GM18499 (cell line): ENCODE results near the gene BCCIP.

ENCODE experiments used
- ATAC-seq: cut with Tn5 transposase; IDR thresholded peaks from one replicate; pipeline ENCODE4 v1.9.1; 2021; ENCODE audit warnings: moderate number of reproducible peaks; ENCODE audit not compliant: insufficient read depth, unreplicated experiment

Gene BCCIP

DNA sequence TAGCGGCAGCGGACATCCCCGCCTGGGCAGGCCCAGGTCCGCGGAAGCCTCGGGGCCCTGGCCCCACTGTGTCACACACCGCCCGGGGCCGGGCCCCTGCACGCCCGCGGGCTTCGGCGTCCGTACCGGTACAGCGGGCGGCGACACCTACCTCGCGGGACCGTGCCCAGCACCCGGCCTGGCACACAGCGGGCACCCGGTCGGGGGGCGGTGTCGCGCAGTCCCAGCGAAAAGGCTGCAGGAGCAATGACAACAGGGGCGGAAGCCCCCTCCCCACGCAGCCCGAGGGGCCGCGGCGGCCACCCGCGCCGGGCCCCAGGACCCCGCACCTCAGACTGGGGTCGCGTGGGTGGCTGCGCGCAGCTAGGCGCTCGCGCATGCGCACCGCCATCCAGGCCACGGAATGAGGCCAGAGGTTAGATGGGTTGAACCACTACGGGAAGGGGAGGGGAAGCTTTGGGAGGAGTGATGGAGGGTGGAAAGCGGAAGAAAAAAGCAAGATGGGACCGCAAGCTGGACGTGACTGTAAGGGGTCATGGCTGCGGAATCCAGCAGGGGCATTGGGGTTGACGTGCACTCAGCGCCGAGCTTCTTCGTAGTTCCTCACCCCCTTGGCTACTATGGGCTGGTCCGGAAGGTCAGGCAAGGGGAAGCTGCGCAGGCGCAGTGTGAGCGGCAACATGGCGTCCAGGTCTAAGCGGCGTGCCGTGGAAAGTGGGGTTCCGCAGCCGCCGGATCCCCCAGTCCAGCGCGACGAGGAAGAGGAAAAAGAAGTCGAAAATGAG, at the start of gene BCCIP, which contains the start of gene UROS:
TSS of gene BCCIP (plus strand) at position 669 of the 785 bp plus-strand sequence. CDS start at position 681, 12 bp downstream.
TSS of gene UROS (minus strand) at position 381 of the 785 bp plus-strand sequence. CDS start 6,759 bp downstream, outside the sequence.
- ATAC-seq, result peak; percentile 44

DNA sequence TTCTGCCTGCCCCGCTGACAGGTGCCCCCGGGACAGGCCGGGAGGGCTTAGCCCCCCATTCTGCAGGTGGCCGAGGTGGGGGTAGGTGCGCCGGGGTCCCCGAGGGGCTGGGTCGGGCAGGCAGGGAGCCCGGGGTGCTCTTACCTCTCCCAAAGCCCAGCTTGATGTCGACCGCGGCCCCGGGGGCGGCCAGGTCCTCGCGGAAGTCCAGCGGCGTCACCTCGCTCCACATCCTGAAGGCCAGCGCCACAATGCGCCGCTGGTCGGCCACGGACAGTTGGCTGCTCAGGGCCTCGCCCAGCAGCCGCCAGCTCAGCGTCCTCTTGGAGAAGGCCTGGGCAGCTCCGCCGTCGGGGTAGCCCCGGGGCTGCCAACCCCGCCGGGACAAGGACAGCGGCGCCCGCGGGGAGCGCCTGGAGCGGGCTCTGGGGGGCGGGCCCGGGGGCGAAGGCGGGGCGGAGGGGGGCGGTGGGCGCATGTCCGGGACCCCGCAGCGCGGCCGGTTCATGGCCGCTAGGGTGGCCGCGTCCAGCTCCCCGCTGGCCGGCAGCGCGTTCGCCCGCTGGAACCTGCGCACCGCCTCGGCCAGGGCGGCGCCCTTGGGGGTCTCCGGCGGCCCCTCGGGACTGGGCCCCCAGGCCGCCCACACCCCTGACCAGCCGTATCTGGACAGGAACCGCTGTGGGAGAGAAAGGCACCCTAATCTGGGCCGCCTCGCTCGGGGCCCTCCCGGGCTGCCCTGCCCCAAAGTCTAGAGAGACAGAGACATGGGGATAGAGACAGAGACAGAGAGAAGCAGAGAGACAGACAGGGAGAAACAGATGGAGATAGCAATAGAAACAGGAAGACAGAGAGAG, 49.4 kb upstream of the BCCIP start:
- no peak for ATAC-seq

- no peak for ATAC-seq
Observed at GRCh38 chr10:125774581-125775191, 48.7 kb upstream of the BCCIP start.

DNA sequence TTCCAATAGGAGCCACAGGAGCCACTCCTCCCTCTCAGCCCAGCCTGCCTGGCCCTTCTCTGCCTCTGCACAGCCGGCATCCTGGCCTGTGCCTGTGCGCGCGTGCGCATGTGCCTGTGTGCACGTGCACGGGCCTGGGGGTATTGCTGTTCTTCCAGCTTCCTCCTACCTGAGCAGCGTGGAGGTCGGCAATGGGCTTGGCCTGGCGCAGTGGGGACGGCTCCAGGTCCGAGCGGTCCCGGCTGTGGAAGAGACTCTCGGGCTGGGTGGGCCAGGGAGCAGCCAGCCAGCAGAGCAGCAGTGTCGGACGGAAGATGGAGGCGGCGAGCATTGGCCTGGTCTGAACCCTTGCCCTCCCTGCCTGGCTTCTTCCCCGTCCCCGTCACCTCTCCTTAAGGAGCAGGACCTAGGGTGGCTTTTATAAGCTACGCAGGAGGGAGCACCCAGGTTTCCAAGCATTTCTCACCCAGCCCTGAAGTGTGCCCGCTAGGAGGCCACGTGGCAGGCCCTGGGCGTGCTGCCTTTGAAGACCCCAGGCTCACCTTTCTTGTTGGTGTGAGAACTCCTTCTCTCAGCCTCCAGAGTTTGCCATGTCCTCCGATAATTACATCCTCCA, 47.7 kb upstream of the BCCIP start, which contains the start of gene MMP21:
TSS of gene MMP21 (minus strand) at position 331 of the 616 bp plus-strand sequence. CDS start at position 331, 0 bp downstream.
- ATAC-seq, result no peak

GRCh38 chr10:125777806-125778205, 45.5 kb upstream of the BCCIP start:
- ATAC-seq, result no peak

GRCh38 chr10:125778556-125778955, 44.8 kb upstream of the BCCIP start:
- ATAC-seq, result no peak

DNA sequence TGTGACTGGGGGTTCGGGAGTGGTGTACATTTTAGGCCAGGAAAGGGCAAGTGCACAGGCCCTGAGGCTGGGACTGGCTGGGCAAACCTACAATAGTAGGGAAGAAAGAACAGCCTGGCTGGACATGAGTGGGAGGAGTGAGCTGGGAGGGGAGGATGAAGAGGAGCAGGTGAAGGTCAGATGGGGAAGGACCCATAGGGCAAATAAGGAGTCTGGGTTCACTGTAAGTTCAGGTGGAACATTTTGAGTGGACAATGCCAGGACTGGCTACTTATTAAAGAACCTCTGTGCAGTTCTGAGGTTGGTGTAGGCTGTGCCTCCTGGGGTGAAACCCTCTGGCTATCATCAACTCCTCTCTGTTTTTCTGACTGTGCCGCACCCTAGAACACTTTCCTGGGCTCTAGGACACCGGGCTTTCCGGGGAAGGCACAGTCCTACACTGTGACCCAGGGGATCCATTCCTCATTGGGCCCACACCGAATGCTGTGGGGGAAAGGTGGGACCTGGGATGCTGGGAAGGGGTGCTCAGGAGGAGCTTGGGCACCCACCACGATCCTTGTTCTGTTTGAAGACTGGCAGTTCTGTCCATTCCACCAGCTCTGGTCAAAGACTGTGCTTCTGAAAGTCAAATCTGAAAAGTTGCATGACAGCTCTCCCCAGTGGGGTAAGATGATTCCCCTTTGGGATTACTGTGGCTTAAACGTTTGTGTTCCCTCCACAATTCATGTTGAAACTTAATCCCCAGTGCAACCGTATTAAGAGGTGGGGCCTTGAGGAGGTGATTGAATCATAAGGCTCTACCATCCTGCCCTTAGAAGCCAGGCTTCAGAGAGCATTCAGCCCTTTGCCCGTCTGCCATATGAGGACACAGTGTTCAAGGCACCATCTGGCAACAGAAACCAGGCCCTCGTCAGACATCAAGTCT, 43.7 kb upstream of the BCCIP start:
- ATAC-seq, result no peak

DNA sequence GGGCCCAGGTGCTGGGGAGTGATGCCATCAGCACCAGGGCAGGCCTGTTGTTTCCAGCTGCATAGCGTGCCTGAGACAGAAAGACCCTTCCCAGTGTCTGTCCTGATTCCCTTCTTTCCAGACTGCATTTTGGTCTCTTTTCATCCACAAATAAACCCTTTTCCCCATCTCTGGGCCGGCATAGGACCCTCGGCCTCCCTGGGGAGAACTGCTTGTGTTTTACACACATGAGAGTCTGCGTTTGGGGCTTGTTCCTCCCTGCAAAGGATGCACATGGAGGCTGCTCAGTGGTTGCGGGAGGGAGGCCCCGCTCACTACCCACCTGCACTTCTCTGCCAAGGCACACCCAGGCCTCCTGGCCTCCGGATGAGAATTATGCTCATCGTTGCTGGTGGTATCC, 42.0 kb upstream of the BCCIP start:
- ATAC-seq, result no peak

DNA sequence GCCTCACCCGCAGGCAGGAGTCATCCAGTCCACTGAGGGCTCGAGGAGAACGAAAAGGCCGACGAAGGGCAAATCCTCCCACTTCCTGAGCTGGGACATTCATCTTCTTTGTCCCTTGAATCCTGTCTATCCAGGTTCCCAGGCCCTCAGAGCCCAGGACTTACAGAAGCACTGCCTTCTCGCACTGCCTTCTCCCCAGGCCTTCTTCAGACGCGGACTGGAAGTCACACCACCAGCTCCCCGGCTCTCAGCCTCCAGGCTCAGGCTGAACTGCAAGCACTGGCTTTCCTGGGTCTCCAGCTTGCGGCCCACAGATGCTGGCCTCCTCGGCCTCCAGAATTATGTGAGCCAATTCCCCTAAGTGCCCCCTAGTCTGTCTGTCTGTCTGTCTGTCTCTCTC, 41.3 kb upstream of the BCCIP start:
- ATAC-seq, result no peak

DNA sequence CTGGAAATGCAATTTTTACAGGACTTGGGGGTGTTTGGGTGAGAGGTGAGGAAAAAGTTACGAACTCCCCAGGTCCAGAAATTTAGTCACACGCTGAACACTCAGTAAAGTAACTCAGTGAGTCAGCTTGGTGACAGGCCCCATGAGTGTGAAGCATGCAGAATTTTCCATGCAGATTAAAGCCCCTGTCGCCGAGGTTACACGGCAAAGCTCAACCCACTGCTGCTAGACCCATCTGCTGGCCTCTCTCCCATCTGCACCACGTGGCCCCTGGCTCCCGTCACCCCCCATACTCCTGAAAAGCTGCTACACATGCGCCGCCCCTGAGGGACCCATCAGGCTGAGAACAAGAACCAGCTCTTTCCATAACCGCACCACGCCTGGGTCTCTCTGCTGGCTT, 40.7 kb upstream of the BCCIP start:
- no peak for ATAC-seq

GRCh38 chr10:125783408-125783807, 39.9 kb upstream of the BCCIP start:
- no peak for ATAC-seq

- peak; percentile 70 for ATAC-seq
Observed at GRCh38 chr10:125783957-125784356, 39.4 kb upstream of the BCCIP start.

GRCh38 chr10:125785791-125786190, 37.6 kb upstream of the BCCIP start:
- ATAC-seq, result no peak

GRCh38 chr10:125788156-125789034, 35.0 kb upstream of the BCCIP start:
- no peak for ATAC-seq

DNA sequence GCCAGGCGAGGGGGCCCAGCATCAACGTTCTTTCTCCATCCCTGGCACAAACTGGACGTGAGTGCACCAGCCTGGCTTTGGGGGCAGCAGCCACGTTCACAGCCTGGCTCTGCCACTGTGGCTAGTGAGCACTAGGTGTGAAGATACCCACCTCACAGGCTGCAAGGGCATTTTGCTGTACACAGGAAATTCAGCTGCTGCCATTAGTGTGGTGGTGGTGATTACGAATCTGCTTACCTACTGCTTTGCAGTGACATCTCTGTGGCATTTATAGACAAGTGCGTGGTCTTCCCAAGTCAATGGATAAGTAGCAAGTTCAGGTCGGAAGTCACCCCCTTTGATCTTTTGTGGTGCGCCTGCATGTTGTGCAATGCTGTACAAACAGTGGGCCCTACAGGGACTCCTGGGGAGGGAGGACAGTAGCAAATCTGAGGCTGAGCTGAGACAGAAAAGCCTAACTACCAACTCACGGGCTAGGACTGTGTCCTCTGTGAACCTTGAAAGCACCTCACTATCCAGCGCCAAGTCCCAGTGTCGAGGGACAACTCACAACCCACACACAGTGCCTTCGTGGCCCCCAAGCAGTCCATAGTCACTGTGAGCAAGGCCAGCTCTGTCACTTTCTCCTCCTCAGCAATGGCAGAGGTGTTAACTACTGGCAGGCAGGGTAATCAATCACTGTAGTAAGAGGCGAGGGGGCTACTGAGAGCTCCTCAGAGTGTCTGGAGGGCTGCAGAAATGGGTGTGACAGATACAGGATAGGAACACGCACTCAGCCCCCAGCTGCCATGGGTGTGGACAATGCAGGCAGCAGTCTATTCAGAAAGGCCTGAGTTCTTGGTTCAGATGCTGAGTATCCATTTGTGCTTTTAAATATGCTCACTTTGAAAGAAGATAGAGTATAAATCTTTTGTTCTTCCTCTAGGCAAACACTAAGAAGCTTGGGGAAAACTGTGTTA, 30.7 kb upstream of the BCCIP start:
- no peak for ATAC-seq

DNA sequence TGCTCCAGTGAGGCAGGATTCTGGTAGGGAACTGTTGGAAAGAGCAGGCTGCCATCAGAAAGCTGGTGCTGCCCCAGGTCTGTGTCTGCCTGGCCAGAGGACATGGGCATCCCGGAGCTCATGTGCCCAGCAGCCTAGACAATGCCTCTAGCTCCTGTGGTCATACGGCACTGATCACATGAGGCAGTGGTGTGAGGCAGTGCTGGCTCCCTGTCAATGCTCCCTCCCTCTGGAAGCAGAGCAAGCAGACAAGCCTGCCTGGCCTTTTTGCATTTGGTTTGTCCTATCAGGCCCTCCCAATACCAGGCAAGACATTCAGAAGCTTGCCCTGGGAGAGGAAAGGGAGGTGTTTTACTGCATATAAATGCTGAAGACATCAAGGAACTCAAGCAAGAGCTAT, 28.2 kb upstream of the BCCIP start:
- no peak for ATAC-seq

DNA sequence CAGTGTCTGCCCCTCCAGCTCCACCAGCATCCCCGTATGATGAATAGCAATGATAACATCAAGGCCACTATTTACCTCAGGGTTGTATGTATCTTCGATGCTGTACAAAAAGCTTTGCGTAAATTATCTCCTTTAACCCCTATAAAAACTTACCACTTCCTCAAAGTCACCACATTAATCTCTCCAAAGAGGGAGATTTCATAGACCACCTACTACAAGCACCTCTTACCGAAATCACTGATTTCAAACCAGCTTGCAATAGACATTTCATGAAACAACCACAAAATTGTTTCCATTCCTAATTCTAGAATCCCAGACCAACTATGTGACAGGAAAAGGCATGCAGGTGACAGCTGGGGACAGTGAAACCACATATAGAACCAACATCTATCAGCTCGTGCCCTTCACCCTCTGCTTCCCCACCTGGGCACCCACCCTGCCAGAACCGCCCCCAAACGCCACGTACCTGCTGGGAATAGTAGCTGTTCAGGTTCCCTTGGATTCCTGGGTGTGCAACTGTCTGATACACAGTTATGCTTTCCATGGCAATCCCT, 27.6 kb upstream of the BCCIP start:
- ATAC-seq, result no peak
